Peyer's patch (tissue), 4 donors: Measurements from ENCODE around the gene PXDN.

Source experiments
- CTCF ChIP-seq, 6 experiments: fragments of 450-650 bp in 4 of 6; fragments of 200-600 bp in 2 of 6; sonication (generic) in 1 of 6; IDR thresholded peaks; one replicate each; pipeline ENCODE4 v1.5.1; 2017 to 2019; ENCODE audit warnings: antibody characterized with exemption in 6 of 6, mild to moderate bottlenecking in 3 of 6, moderate library complexity in 1 of 6
- POLR2A ChIP-seq, 2 donors: fragments of 450-650 bp; IDR thresholded peaks; one replicate each; pipeline ENCODE4 v1.5.1; 2017; ENCODE audit warnings: antibody characterized with exemption in 2 of 2, mild to moderate bottlenecking in 2 of 2, moderate library complexity in 2 of 2

- TF ChIP-seq CTCF (IDR thresholded peaks at IDR 0.05) (no peak), POLR2A (IDR thresholded peaks at IDR 0.05) (no peak)
Measured at GRCh38 chr2:1723397-1724042, 20.8 kb downstream of the PXDN start.
